Measurements from ENCODE around the gene RAB15.
A peak's percentile ranks its signal among the peaks of the same experiment; 100 is the strongest.

RAB15 gene

DNA sequence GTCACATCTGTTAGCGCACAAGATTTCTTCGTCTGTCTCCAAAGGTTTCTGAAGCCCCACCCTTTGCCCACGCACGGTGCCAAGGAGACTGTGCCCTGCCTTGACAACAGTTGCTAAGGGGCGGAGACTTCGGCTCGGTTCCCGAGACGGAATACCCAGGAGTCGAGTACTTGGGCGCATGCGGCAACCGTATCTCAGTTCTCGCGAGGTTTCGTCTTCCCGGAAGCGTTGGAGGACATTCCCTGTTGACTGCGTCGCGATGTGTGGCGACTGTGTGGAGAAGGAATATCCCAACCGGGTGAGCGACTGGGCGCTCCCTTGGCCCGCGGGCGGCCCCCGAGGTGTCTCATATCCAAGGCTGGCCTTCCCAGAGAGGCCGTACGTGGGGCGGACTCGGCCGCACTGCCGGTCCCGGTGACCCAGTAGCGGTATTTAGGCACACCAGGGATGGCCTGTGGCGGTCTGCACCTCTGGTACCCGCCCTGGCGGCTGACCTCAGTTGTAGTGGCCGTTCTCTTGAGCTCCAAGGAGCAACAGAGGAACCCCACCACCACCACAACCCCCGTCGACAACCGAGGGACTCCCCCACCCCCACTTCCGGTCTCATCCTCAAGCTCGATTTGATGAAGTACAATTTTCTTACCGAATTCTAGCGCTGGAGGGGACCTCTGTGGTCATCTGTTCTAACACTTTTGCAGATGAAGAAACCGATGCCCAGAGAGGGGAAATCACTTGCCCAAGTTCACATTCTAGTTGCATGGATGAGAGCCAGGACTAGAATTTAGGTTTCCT is 57.7 kb downstream of the RAB15 start, which contains the start of gene CHURC1:
Gene CHURC1 (plus strand): TSS at position 219 of the 792 bp plus-strand sequence. CDS start 41 bp downstream, at position 260.
- H3K27ac ChIP-seq (ENCODE audit: extremely low read depth, low read depth, low read length), result peak within 1 kb of the TSS; percentile 79
- ChIA-PET POLR2A (interaction anchor here (0.6 to 1.2 kb wide), 6 partner anchors 10 to 374 kb away, joined by 3 to 5 read pairs (median 3); partner anchors contain the start of genes HSPA2 and MAX), CTCF (interaction anchor here (0.6 to 0.9 kb wide), 4 partner anchors 15 to 516 kb away, joined by 3 to 4 read pairs (median 4); no protein-coding TSS in a partner anchor)
- H3K4me1 ChIP-seq (ENCODE audit: control insufficient read depth, insufficient read depth, low read length), result peaks cover 3% of the 10 kb centered on the region; the same call in 1 of the 2 replicates
- H3K4me3 ChIP-seq (ENCODE audit: low read depth, low read length), result peak within 1 kb of the TSS; percentile 99
- H3K36me3 ChIP-seq (ENCODE audit: control insufficient read depth in 2 of 2, insufficient read depth in 1 of 2, low read length in 2 of 2), result peaks cover under 1 to 3% of the 10 kb centered on the region in 2 experiments; a peak in 2 of 3 replicates
- no peaks in the 10 kb centered on the region for H3K9me3 ChIP-seq (ENCODE audit: control insufficient read depth, insufficient read depth, low read depth, low read length)
- TF ChIP-seq ZFP3 (tag by site-specific recombination; IDR thresholded peaks at IDR 0.05; ENCODE audit: low read depth) (no peak), ZNF341 (tag by site-specific recombination; IDR thresholded peaks at IDR 0.05; ENCODE audit: low read depth) (no peak), REST (tag by site-specific recombination; IDR thresholded peaks at IDR 0.05) (no peak), ZNF621 (tag by site-specific recombination; IDR thresholded peaks at IDR 0.05) (no peak), ZFP69B (tag by site-specific recombination; IDR thresholded peaks at IDR 0.05) (no peak), ZNF549 (tag by site-specific recombination; IDR thresholded peaks at IDR 0.05) (no peak), RBAK (tag by site-specific recombination; IDR thresholded peaks at IDR 0.05) (no peak), BCL6B (tag by site-specific recombination; IDR thresholded peaks at IDR 0.05) (no peak), ZNF423 (tag by site-specific recombination; IDR thresholded peaks at IDR 0.05) (no peak), ZNF133 (tag by site-specific recombination; IDR thresholded peaks at IDR 0.05) (no peak), ZNF623 (tag by site-specific recombination; IDR thresholded peaks at IDR 0.05) (no peak), ZNF302 (tag by site-specific recombination; IDR thresholded peaks at IDR 0.05; ENCODE audit: low read depth) (no peak), ZNF645 (tag by site-specific recombination; IDR thresholded peaks at IDR 0.05) (no peak), ZNF501 (tag by site-specific recombination; IDR thresholded peaks at IDR 0.05) (no peak; the same call in 1 of the 2 replicates), ZNF670 (tag by site-specific recombination; IDR thresholded peaks at IDR 0.05; ENCODE audit: low read depth) (no peak), ZSCAN30 (tag by site-specific recombination; IDR thresholded peaks at IDR 0.05) (0 out of 2 replicates have a peak, but pooled peaks have one; percentile 25), ZNF837 (tag by site-specific recombination; IDR thresholded peaks at IDR 0.05) (no peak), ZNF658 (tag by site-specific recombination; IDR thresholded peaks at IDR 0.05) (no peak), ZNF596 (tag by site-specific recombination; IDR thresholded peaks at IDR 0.05) (no peak), ZNF555 (tag by site-specific recombination; conservative IDR thresholded peaks at IDR 0.05) (no peak), ZNF654 (tag by site-specific recombination; IDR thresholded peaks at IDR 0.05; ENCODE audit: low read depth) (no peak), ZNF416 (tag by site-specific recombination; IDR thresholded peaks at IDR 0.05) (no peak), ZNF660 (tag by site-specific recombination; IDR thresholded peaks at IDR 0.05) (no peak), ZBTB8A (tag by site-specific recombination; IDR thresholded peaks at IDR 0.05) (no peak), KLF16 (tag by site-specific recombination; IDR thresholded peaks at IDR 0.05) (no peak), ZBTB7A (tag by site-specific recombination; IDR thresholded peaks at IDR 0.05; ENCODE audit: low read depth) (no peak), BCL11A (tag by site-specific recombination; IDR thresholded peaks at IDR 0.05; ENCODE audit: low read depth) (no peak), YY2 (tag by site-specific recombination; IDR thresholded peaks at IDR 0.05) (no peak), MEIS1 (CRISPR knock-in tag; IDR thresholded peaks at IDR 0.05; ENCODE audit: borderline replicate concordance) (no peak), ZNF629 (tag by site-specific recombination; IDR thresholded peaks at IDR 0.05) (peak; percentile 40; the same call in 1 of the 2 replicates), ZBTB21 (tag by site-specific recombination; IDR thresholded peaks at IDR 0.05) (no peak), ZNF747 (tag by site-specific recombination; IDR thresholded peaks at IDR 0.05) (no peak)
- TF ChIP-seq, protein P1, sequence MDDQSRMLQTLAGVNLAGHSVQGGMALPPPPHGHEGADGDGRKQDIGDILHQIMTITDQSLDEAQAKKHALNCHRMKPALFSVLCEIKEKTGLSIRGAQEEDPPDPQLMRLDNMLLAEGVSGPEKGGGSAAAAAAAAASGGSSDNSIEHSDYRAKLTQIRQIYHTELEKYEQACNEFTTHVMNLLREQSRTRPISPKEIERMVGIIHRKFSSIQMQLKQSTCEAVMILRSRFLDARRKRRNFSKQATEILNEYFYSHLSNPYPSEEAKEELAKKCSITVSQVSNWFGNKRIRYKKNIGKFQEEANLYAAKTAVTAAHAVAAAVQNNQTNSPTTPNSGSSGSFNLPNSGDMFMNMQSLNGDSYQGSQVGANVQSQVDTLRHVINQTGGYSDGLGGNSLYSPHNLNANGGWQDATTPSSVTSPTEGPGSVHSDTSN (CRISPR knock-in tag; IDR thresholded peaks at IDR 0.05), result no peak
